H1 (cell line): ENCODE measurements around the gene TBC1D3B.

Source experiments
- CHD1 ChIP-seq: IDR thresholded peaks from 2 replicates; pipeline ENCODE4 v1.6.1; 2012; ENCODE audit warnings: low read depth, low read length, improper control_type of control experiment
- CHD2 ChIP-seq: IDR thresholded peaks from 2 replicates; pipeline ENCODE4 v1.6.1; 2012; ENCODE audit warnings: low read length, improper control_type of control experiment
- CTCF ChIP-seq, 3 experiments: IDR thresholded peaks; 1 replicate in 2 of 3; 2 replicates in 1 of 3; pipeline versions ENCODE4 v1.5.1 to v1.6.1; 2011; ENCODE audit warnings: low read length in 3 of 3, mild to moderate bottlenecking in 3 of 3, inconsistent platforms in 2 of 3, low read depth in 1 of 3, moderate library complexity in 1 of 3; ENCODE audit not compliant: insufficient read depth in 1 of 3; ENCODE audit errors: control extremely low read depth in 1 of 3
- GABPA ChIP-seq: IDR thresholded peaks from 2 replicates; pipeline ENCODE4 v1.6.1; 2011; ENCODE audit warnings: mild to moderate bottlenecking, low read length, moderate library complexity, borderline replicate concordance; ENCODE audit not compliant: insufficient read depth
- POLR2A ChIP-seq, 2 experiments: IDR thresholded peaks; 1 replicate in 1 of 2; 2 replicates in 1 of 2; pipeline ENCODE4 v1.6.1; 2011; ENCODE audit warnings: low read depth in 2 of 2, low read length in 2 of 2, mild to moderate bottlenecking in 2 of 2; ENCODE audit errors: control extremely low read depth in 1 of 2
- RFX5 ChIP-seq: IDR thresholded peaks from 2 replicates; pipeline ENCODE4 v1.6.1; 2011; ENCODE audit warnings: low read depth, low read length, improper control_type of control experiment, borderline replicate concordance
- SRF ChIP-seq: IDR thresholded peaks from 2 replicates; pipeline ENCODE4 v1.6.1; 2011; ENCODE audit warnings: mild to moderate bottlenecking, low read depth, low read length, moderate library complexity
- SUZ12 ChIP-seq: fragments of 200-600 bp; sonication (generic); IDR thresholded peaks from 2 replicates; pipeline ENCODE4 v1.6.1; 2012; ENCODE audit warnings: mild to moderate bottlenecking, inconsistent platforms, low read length, moderate library complexity, mixed read lengths
- TCF12 ChIP-seq: IDR thresholded peaks from 2 replicates; pipeline ENCODE4 v1.6.1; 2011; ENCODE audit warnings: low read depth, mild to moderate bottlenecking, low read length

GRCh38 chr17:36193216-36193775 is 16.9 kb upstream of the TBC1D3B start:
- TF ChIP-seq CTCF (IDR thresholded peaks at IDR 0.05; ENCODE audit: control extremely low read depth in 1 of 3, insufficient read depth in 1 of 3, low read depth in 1 of 3, low read length in 3 of 3) (no peak), POLR2A (IDR thresholded peaks at IDR 0.05; ENCODE audit: control extremely low read depth in 1 of 2, low read depth in 2 of 2, low read length in 2 of 2) (no peak), TCF12 (no peak), CHD2 (no peak), CHD1 (no peak), SRF (no peak), GABPA (no peak), RFX5 (no peak), SUZ12 (no peak)
